Neural cell (in vitro differentiated cells): ENCODE results near the gene TPD52L1. TPM values are rescaled to one million over a fixed set of nuclear protein-coding genes. Genes with fewer than 3 reads are reported as not detected.

Source experiments
- H2AFZ ChIP-seq: fragments of 200-600, 300-800 bp; sonication (generic), shearing (Covaris generic); 2 replicates; pipeline ENCODE4 v1.6.0; 2014; ENCODE audit warnings: low read depth, mild to moderate bottlenecking, antibody characterized with exemption, low read length, moderate library complexity
- H3F3A ChIP-seq: fragments of 200-600 bp; shearing (Covaris generic); 2 replicates; pipeline ENCODE4 v1.6.1; 2016; ENCODE audit warnings: mild to moderate bottlenecking, moderate library complexity, mixed read lengths, antibody characterized with exemption, low read length; ENCODE audit not compliant: insufficient read depth, poor library complexity, severe bottlenecking
- H3K27ac ChIP-seq: fragments of 200-600, 300-800 bp; sonication (generic), shearing (Covaris generic); 2 replicates; pipeline ENCODE4 v1.5.1; 2014; ENCODE audit warnings: mild to moderate bottlenecking, low read length, moderate library complexity
- H3K27me3 ChIP-seq: fragments of 300-800, 200-600 bp; sonication (generic), shearing (Covaris generic); 2 replicates; pipeline ENCODE4 v1.6.0; 2014; ENCODE audit warnings: mild to moderate bottlenecking, low read depth, low read length, moderate library complexity; ENCODE audit not compliant: insufficient read depth
- H3K36me3 ChIP-seq: fragments of 300-800, 200-600 bp; sonication (generic), shearing (Covaris generic); 2 replicates; pipeline ENCODE4 v1.5.1; 2014; ENCODE audit warnings: mild to moderate bottlenecking, antibody characterized with exemption, low read length, moderate library complexity; ENCODE audit not compliant: insufficient read depth
- H3K4me2 ChIP-seq: fragments of 300-800, 200-600 bp; sonication (generic), shearing (Covaris generic); 2 replicates; pipeline ENCODE4 v1.6.0; 2014; ENCODE audit warnings: mild to moderate bottlenecking, low read length
- H3K4me3 ChIP-seq: fragments of 300-800, 200-600 bp; sonication (generic), shearing (Covaris generic); 2 replicates; pipeline ENCODE4 v1.5.1; 2014; ENCODE audit warnings: mild to moderate bottlenecking, low read length, moderate library complexity
- H3K79me2 ChIP-seq: fragments of 200-600 bp; shearing (Covaris generic); replicated peaks from 2 replicates; pipeline ENCODE4 v1.6.0; 2014; ENCODE audit warnings: mild to moderate bottlenecking, low read length, moderate library complexity; ENCODE audit not compliant: insufficient read depth
- H3K9ac ChIP-seq: fragments of 300-800, 200-600 bp; sonication (generic), shearing (Covaris generic); 2 replicates; pipeline ENCODE4 v1.6.1; 2016; ENCODE audit warnings: mild to moderate bottlenecking, low read length, mixed read lengths
- H3K9me2 ChIP-seq: fragments of 200-600 bp; shearing (Covaris generic); 2 replicates; pipeline ENCODE4 v1.6.1; 2016; ENCODE audit warnings: mild to moderate bottlenecking, low read length, mixed read lengths; ENCODE audit not compliant: insufficient read depth
- H3K9me3 ChIP-seq: fragments of 200-600, 300-800 bp; sonication (generic), shearing (Covaris generic); 2 replicates; pipeline ENCODE4 v1.6.1; 2016; ENCODE audit warnings: mild to moderate bottlenecking, mixed run types, low read length, moderate library complexity, mixed read lengths
- H4K20me1 ChIP-seq: fragments of 200-600 bp; shearing (Covaris generic); 2 replicates; pipeline ENCODE4 v1.6.1; 2016; ENCODE audit warnings: mild to moderate bottlenecking, mixed run types; ENCODE audit not compliant: insufficient read depth
- CTCF ChIP-seq: fragments of 450-650 bp; IDR thresholded peaks from 2 replicates; pipeline ENCODE4 v1.5.1; 2014; ENCODE audit warnings: antibody characterized with exemption, mild to moderate bottlenecking, moderate library complexity; ENCODE audit not compliant: poor library complexity, severe bottlenecking
- EP300 ChIP-seq: fragments of 450-650 bp; conservative IDR thresholded peaks from 2 replicates; pipeline ENCODE4 v1.6.1; 2014; ENCODE audit warnings: antibody characterized with exemption, mild to moderate bottlenecking, moderate library complexity; ENCODE audit not compliant: poor library complexity, severe bottlenecking
- EZH2 ChIP-seq: fragments of 200-600, 300-800 bp; shearing (Covaris generic), sonication (generic); IDR thresholded peaks from 2 replicates; pipeline ENCODE4 v1.6.1; 2014; ENCODE audit warnings: antibody characterized with exemption, low read length, borderline replicate concordance, mild to moderate bottlenecking; ENCODE audit not compliant: insufficient read depth, poor library complexity, severe bottlenecking
- MXI1 ChIP-seq: fragments of 450-650 bp; conservative IDR thresholded peaks from 2 replicates; pipeline ENCODE4 v1.6.1; 2014; ENCODE audit warnings: antibody characterized with exemption, mild to moderate bottlenecking; ENCODE audit not compliant: poor library complexity, severe bottlenecking
- POLR2AphosphoS5 ChIP-seq: IDR thresholded peaks from 2 replicates; pipeline ENCODE4 v1.6.1; 2012
- RAD21 ChIP-seq: fragments of 450-650 bp; conservative IDR thresholded peaks from 2 replicates; pipeline ENCODE4 v1.6.1; 2014; ENCODE audit warnings: antibody characterized with exemption, mild to moderate bottlenecking, moderate library complexity
- REST ChIP-seq: IDR thresholded peaks from 2 replicates; pipeline ENCODE4 v1.6.1; 2012; ENCODE audit warnings: borderline replicate concordance
- SMC3 ChIP-seq: fragments of 450-650 bp; conservative IDR thresholded peaks from 2 replicates; pipeline ENCODE4 v1.6.1; 2014; ENCODE audit warnings: antibody characterized with exemption, mild to moderate bottlenecking, moderate library complexity; ENCODE audit not compliant: poor library complexity
- TAF1 ChIP-seq: IDR thresholded peaks from 2 replicates; pipeline ENCODE4 v1.6.1; 2012; ENCODE audit warnings: low read depth
- polyA plus RNA-seq: library from polyadenylated mRNA; depleted of rRNA; stranded (reverse); fragments of >200 nt; gene quantifications from 2 replicates; pipeline ENCODE4 v1.2.3, GENCODE V29; 2014

Gene TPD52L1
- polyA plus RNA-seq, 1 donor from 2014 or later = 8.9 TPM

GRCh38 chr6:125258651-125259353, 105.2 kb downstream of the TPD52L1 start:
- Histone ChIP-seq H3F3A (no peaks in the 10 kb centered on the region), H3K9me2 (no peaks in the 10 kb centered on the region), H3K9ac (no peak overlapping the region), H3K4me2 (no peak overlapping the region), H3K9me3 (no peaks in the 10 kb centered on the region), H3K27me3 (no peaks in the 10 kb centered on the region), H3K79me2 (no peaks in the 10 kb centered on the region), H3K36me3 (no peaks in the 10 kb centered on the region), H2AFZ (no peak overlapping the region), H3K27ac (no peak overlapping the region), H3K4me3 (no peak overlapping the region), H4K20me1 (no peaks in the 10 kb centered on the region)
- TF ChIP-seq SMC3 (no peak), CTCF (no peak), MXI1 (no peak), REST (no peak), RAD21 (no peak), EZH2 (no peak), EP300 (no peak), TAF1 (no peak), POLR2AphosphoS5 (no peak)

GRCh38 chr6:125259354-125259736, 105.8 kb downstream of the TPD52L1 start:
- H3K79me2 ChIP-seq = no peaks in the 10 kb centered on the region
- no peak overlapping the region for H3K27ac ChIP-seq
- H3K9ac ChIP-seq = no peak overlapping the region
- H3K27me3 ChIP-seq = no peaks in the 10 kb centered on the region
- no peak overlapping the region for H3K4me2 ChIP-seq
- H3K9me2 ChIP-seq = no peaks in the 10 kb centered on the region
- H3K36me3 ChIP-seq = no peaks in the 10 kb centered on the region
- H3K9me3 ChIP-seq = no peaks in the 10 kb centered on the region
- no peak overlapping the region for H3K4me3 ChIP-seq
- no peak for TF ChIP-seq CTCF
- no peak for TF ChIP-seq MXI1
- no peak for TF ChIP-seq REST
- no peak for TF ChIP-seq TAF1
- no peak for TF ChIP-seq SMC3
- TF ChIP-seq RAD21 = no peak
- TF ChIP-seq EP300 = no peak
- TF ChIP-seq POLR2AphosphoS5 = no peak
- no peak for TF ChIP-seq EZH2
- no peak overlapping the region for H2AFZ ChIP-seq
- H3F3A ChIP-seq = no peaks in the 10 kb centered on the region
- no peaks in the 10 kb centered on the region for H4K20me1 ChIP-seq
